GM19240 (cell line): ENCODE results near the gene PEAR1.

Source experiments
- DNase-seq: peaks from one replicate; pipeline ENCODE4 v3.0.0; 2011; ENCODE audit warnings: low spot score; ENCODE audit not compliant: insufficient read length

Gene PEAR1

GRCh38 chr1:156899956-156900718 lies 6.6 kb downstream of the PEAR1 start:
- no peak for DNase-seq

- no peak for DNase-seq
Measured at GRCh38 chr1:156900896-156901589, 7.5 kb downstream of the PEAR1 start.

- no peak for DNase-seq
Measured at GRCh38 chr1:156901590-156901900, 8.0 kb downstream of the PEAR1 start.

- DNase-seq, result no peak
Measured at GRCh38 chr1:156901966-156902915, 8.7 kb downstream of the PEAR1 start.

GRCh38 chr1:156903328-156904091 lies 10.0 kb downstream of the PEAR1 start:
- no peak for DNase-seq

- DNase-seq, result no peak
Measured at GRCh38 chr1:156904187-156904959, 10.9 kb downstream of the PEAR1 start.

- no peak for DNase-seq
Measured at GRCh38 chr1:156905176-156905575, 11.7 kb downstream of the PEAR1 start.

- DNase-seq, result no peak
Measured at GRCh38 chr1:156905651-156906050, 12.1 kb downstream of the PEAR1 start.

GRCh38 chr1:156906206-156906906 lies 12.8 kb downstream of the PEAR1 start:
- DNase-seq, result no peak

- DNase-seq, result no peak
Measured at GRCh38 chr1:156908541-156908940, 15.0 kb downstream of the PEAR1 start.

- DNase-seq, result no peak
Measured at GRCh38 chr1:156908955-156909354, 15.4 kb downstream of the PEAR1 start.

- DNase-seq, result no peak
Measured at GRCh38 chr1:156909671-156910070, 16.2 kb downstream of the PEAR1 start.

GRCh38 chr1:156910309-156910782 lies 16.8 kb downstream of the PEAR1 start:
- peak; percentile 69 for DNase-seq

GRCh38 chr1:156911577-156912298 lies 18.2 kb downstream of the PEAR1 start:
- DNase-seq, result no peak

GRCh38 chr1:156912310-156912709 lies 18.8 kb downstream of the PEAR1 start:
- DNase-seq, result no peak

- DNase-seq, result no peak
Measured at GRCh38 chr1:156912861-156913808, 19.6 kb downstream of the PEAR1 start.

- DNase-seq, result no peak
Measured at GRCh38 chr1:156913809-156914387, 20.4 kb downstream of the PEAR1 start.
